BJ (cell line): ENCODE results near the gene RNLS. TPM values are rescaled to one million over a fixed set of nuclear protein-coding genes. Genes with fewer than 3 reads are reported as not detected.
A peak's percentile ranks its signal among the peaks of the same experiment; 100 is the strongest.

ENCODE experiments used
- CTCF ChIA-PET: fragments of 350-600 bp; formaldehyde crosslinking; extraction: SDS; loops from one replicate; lab custom pipeline; 2021; ENCODE audit warnings: antibody characterized with exemption, inconsistent platforms; lab: Yijun Ruan, JAX
- POLR2A ChIA-PET: fragments of 300-600 bp; sonication (Branson Sonifier 250); formaldehyde crosslinking; extraction: SDS; loops from one replicate; lab custom pipeline; 2021; ENCODE audit warnings: antibody characterized with exemption; lab: Charles Lee
- DNase-seq: peaks from one replicate; pipeline ENCODE4 v3.0.0-alpha.2; 2011; ENCODE audit warnings: low read depth
- H3K27me3 ChIP-seq: 2 replicates; pipeline ENCODE4 v1.6.0; 2011; ENCODE audit warnings: low read length; ENCODE audit not compliant: control insufficient read depth, insufficient read depth
- H3K36me3 ChIP-seq: 2 replicates; pipeline ENCODE4 v1.5.1; 2011; ENCODE audit warnings: low read length; ENCODE audit not compliant: control insufficient read depth, insufficient read depth
- H3K4me3 ChIP-seq: 2 replicates; pipeline ENCODE4 v1.5.1; 2011; ENCODE audit warnings: low read depth, mild to moderate bottlenecking, control low read depth, low read length
- CTCF ChIP-seq: IDR thresholded peaks from 2 replicates; pipeline ENCODE4 v1.5.1; 2011; ENCODE audit warnings: low read depth, mild to moderate bottlenecking, control low read depth, inconsistent platforms, low read length, moderate library complexity; ENCODE audit not compliant: insufficient read depth
- polyA plus RNA-seq: library from polyadenylated mRNA; depleted of rRNA; stranded (reverse); fragments of >200 nt; gene quantifications from 2 replicates; pipeline ENCODE4 v1.2.3, GENCODE V29; 2011

Gene RNLS
- polyA plus RNA-seq, 1 experiment: 11.8 TPM

GRCh38 chr10:88256886-88257285 is 326.2 kb downstream of the RNLS start:
- Histone ChIP-seq H3K36me3 (no peaks in the 10 kb centered on the region), H3K27me3 (no peaks in the 10 kb centered on the region), H3K4me3 (no peak overlapping the region)
- DNase-seq: no peak
- ChIA-PET CTCF (interaction anchor here (0.6 to 1.4 kb wide), 2 partner anchors 14 to 439 kb away, joined by 3 to 6 read pairs; partner anchors contain the start of gene ATAD1), POLR2A (no interaction called here)
- TF ChIP-seq CTCF: no peak

- no peaks in the 10 kb centered on the region for H3K27me3 ChIP-seq
- no peak for TF ChIP-seq CTCF
- no peaks in the 10 kb centered on the region for H3K36me3 ChIP-seq
- H3K4me3 ChIP-seq: no peak overlapping the region; the same call in 1 of the 2 replicates
- no peak for DNase-seq
- POLR2A ChIA-PET: no interaction called here
- CTCF ChIA-PET: no interaction called here
Measured at GRCh38 chr10:88256013-88256680, 327.0 kb downstream of the RNLS start.

- Histone ChIP-seq H3K36me3 (no peaks in the 10 kb centered on the region), H3K27me3 (no peaks in the 10 kb centered on the region), H3K4me3 (no peak overlapping the region)
- TF ChIP-seq CTCF: no peak
- ChIA-PET CTCF (interaction anchor here (0.7 to 1.1 kb wide), 4 partner anchors 13 to 132 kb away, joined by 3 to 8 read pairs (median 3); no protein-coding TSS in a partner anchor), POLR2A (no interaction called here)
- DNase-seq: peak; percentile 59
Measured at GRCh38 chr10:88254091-88254490, 329.0 kb downstream of the RNLS start.

- TF ChIP-seq CTCF: no peak
- DNase-seq: no peak
- ChIA-PET CTCF (interaction anchor here (0.7 to 1.1 kb wide), 4 partner anchors 13 to 133 kb away, joined by 3 to 8 read pairs (median 3); no protein-coding TSS in a partner anchor), POLR2A (no interaction called here)
- Histone ChIP-seq H3K4me3 (no peak overlapping the region), H3K27me3 (no peaks in the 10 kb centered on the region), H3K36me3 (no peaks in the 10 kb centered on the region)
Measured at GRCh38 chr10:88253622-88254021, 329.5 kb downstream of the RNLS start.

GRCh38 chr10:88253128-88253527 is 330.0 kb downstream of the RNLS start:
- TF ChIP-seq CTCF: no peak
- Histone ChIP-seq H3K27me3 (no peaks in the 10 kb centered on the region), H3K36me3 (no peaks in the 10 kb centered on the region), H3K4me3 (no peak overlapping the region)
- DNase-seq: no peak
- CTCF ChIA-PET: interaction anchor here (0.9 kb wide), 1 partner anchor 133 kb away, joined by 3 read pairs; no protein-coding TSS in a partner anchor
- POLR2A ChIA-PET: no interaction called here
